ENCODE data around the gene LASP1.

GRCh38 chr17:38922538-38923297, 52.9 kb downstream of the LASP1 start:
- TF ChIP-seq ELK1 (IDR thresholded peaks at IDR 0.05; ENCODE audit: borderline replicate concordance, low read depth, low read length), result no peak
- no peak for TF ChIP-seq USF2 (IDR thresholded peaks at IDR 0.05; ENCODE audit: low read depth, low read length)
- no peak for TF ChIP-seq CTCF (conservative IDR thresholded peaks at IDR 0.05; ENCODE audit: low read depth, low read length)
- TF ChIP-seq POLR2A (IDR thresholded peaks at IDR 0.05; ENCODE audit: low read depth, low read length), result no peak
- TF ChIP-seq MAZ (IDR thresholded peaks at IDR 0.05; ENCODE audit: borderline replicate concordance, low read depth, low read length), result no peak
- TF ChIP-seq CEBPB (IDR thresholded peaks at IDR 0.05; ENCODE audit: low read depth, low read length), result no peak
- TF ChIP-seq RAD21 (IDR thresholded peaks at IDR 0.05; ENCODE audit: low read length), result no peak
- TF ChIP-seq RFX5 (IDR thresholded peaks at IDR 0.05; ENCODE audit: low read depth, low read length), result no peak
- TF ChIP-seq BHLHE40 (IDR thresholded peaks at IDR 0.05; ENCODE audit: low read depth, low read length), result no peak

All from IMR-90 (cell line).